Amygdala (tissue), 56 donors: Measurements from ENCODE around the gene STIM1.
"Not testable (repeated sequence)": the region's sequence is repeated elsewhere in the genome, so short reads cannot be mapped to it uniquely, and the experiment has no call there.

Experiments
- DNase-seq, 56 donors: peaks; one replicate each; lab custom pipeline; 2025; lab: John Stamatoyannopoulos, UW

STIM1 gene

DNA sequence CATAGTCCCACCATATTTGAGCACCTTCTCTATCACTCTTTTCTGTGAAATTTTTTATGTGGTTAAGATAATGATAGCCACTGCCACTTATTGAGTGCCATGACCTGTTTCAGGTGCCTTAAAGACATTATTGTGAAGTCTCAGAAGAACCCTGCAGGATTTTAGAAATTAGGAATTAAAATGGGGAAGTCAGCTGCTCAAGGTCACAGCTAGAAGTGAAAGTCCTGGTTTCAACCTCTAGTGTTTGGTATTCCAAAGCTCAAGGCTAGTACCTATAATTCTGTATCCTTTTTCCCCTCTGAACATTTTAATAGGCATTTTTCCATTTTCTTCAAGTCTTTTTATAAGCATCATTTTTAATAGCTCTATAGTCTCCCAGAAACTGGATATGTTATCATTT is 230.1 kb downstream of the STIM1 start:
- no peak for DNase-seq

- no peak for DNase-seq
Observed at GRCh38 chr11:4086575-4087353, 231.3 kb downstream of the STIM1 start.

DNA sequence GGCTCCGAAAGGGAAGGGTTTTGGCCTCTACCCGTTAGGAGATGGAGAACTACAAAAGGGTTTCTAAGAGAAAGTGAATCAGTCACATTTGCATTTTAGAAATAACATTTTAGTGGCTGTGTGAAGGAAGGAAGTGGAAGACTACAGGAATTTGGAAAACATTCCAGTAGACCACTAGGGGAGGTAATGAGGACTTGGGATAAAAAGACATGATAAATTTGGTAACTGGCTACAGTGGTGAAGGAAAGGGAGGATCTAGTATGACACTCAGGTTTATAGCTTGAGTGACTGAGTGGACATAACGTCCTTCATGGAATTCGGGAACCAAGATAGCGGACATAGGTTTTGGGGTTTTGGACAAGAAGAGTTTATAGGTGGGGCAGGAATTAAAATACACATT is 232.1 kb downstream of the STIM1 start:
- no peak for DNase-seq

GRCh38 chr11:4090258-4090657 is 234.8 kb downstream of the STIM1 start:
- DNase-seq: no peak

- no peak for DNase-seq
Observed at GRCh38 chr11:4092026-4092425, 236.6 kb downstream of the STIM1 start.

GRCh38 chr11:4093519-4094347 is 238.3 kb downstream of the STIM1 start:
- DNase-seq: peak in 5 of 56 donors; percentile 31 to 61 (median 52)

DNA sequence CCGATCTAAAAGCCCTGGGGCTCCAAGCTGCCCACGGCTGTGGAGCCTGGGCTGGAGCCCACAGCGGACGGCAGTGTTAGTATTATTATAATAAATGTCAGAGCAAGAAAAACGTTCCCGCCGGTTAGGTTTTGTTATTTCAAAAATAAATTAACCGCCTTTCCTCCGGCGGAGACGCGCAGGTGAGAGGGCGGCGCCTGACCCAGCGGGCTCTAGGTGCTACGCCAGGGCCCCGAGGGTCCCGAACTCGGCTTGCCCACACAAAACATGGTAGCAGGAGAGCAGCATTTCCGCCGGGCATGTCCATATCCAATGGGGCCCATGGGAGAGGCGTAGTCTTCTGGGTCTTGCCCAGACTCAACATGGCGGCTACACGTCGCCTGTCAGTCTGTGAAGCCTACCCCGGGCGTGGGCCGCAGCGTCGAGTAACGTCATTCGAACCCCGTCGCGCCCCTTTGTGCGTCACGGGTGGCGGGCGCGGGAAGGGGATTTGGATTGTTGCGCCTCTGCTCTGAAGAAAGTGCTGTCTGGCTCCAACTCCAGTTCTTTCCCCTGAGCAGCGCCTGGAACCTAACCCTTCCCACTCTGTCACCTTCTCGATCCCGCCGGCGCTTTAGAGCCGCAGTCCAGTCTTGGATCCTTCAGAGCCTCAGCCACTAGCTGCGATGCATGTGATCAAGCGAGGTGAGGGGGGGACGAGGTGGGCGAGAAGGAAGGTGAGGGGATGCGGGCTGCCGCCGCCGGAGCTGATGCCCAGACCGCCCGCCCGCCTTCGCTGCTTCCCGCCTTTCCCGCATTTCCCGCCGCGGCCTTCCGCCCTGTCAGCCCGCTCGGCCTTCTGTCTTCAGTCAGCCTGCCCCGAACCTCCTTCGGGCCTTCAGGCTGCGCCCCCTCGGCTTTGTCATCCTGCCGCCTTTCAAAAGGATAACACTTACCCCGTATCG is 239.2 kb downstream of the STIM1 start, which contains the start of gene RRM1:
Gene RRM1, plus strand, starts transcription at position 452 of the 944 bp plus-strand sequence. Its CDS starts 214 bp downstream, at position 666.
- DNase-seq: peak; percentile 76 to 98 (median 94)

DNA sequence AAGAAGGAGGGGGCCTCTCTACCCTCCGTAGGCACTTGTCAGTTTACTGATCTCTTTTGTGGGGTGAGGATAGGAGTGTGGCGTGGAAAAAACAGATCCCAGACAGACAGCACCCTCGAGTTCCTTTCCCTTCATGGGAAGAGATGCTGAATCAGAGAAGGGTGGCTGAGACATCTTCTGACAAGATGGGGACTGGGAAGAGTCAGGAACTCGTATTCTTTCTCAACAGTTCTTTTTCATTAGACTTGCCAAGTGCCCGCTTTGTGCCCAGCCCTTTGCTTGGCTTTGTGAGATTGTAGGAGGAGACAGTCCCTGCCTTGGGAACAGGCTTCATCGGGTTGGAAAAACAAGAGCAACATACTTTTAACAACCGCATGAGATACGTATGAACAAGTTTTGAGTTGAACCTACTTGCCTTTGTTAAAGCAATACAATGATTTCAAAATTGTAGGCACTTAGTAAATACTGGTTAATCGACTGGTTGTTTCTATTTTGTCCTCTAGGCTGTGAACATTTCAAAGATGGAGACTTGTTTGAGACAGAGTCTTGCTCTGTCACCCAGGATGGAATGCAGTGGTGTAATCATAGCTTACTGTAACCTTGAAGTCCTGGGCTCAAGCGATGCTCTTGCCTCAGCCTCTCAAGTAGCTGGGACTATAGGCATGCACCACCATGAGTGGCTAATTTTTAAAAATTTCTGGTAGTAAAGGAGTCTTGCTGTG is 240.2 kb downstream of the STIM1 start:
- no peak for DNase-seq

GRCh38 chr11:4098026-4098621 is 242.7 kb downstream of the STIM1 start:
- DNase-seq: no peak

DNA sequence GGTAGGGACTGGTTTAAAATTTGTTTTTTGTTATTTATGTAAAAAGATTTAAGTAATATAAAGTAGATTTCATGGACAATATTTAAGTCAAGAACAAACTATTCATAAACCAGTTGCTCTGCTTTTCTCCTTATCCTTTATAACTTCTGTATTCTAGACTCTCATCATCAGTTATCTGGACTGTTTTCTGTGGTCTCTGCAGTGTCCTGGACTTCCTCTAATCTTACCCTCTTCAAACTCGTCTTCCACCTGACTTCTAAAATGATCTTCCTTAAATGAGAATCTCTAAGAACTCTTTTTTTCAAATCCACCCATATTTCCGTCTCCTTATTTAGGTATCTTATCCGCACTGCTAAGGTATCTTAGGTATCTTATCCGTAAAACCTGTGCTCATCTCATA is 247.2 kb downstream of the STIM1 start:
- no peak for DNase-seq

- DNase-seq: no peak
Observed at GRCh38 chr11:4103269-4103668, 247.8 kb downstream of the STIM1 start.

DNA sequence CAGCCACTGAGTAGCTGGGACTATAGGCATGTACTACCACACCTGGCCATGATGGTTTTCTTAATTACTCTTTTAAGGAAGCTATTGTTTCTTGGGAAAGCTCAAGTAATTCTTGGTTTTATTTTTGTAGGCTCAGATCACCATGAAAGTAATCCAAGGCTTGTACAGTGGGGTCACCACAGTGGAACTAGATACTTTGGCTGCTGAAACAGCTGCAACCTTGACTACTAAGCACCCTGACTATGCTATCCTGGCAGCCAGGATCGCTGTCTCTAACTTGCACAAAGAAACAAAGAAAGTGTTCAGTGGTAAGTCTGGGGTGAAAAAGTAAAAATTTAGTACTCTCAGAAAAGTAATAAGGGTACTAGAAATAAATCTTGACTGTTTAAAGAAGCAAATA is 250.5 kb downstream of the STIM1 start:
- DNase-seq: no peak

DNA sequence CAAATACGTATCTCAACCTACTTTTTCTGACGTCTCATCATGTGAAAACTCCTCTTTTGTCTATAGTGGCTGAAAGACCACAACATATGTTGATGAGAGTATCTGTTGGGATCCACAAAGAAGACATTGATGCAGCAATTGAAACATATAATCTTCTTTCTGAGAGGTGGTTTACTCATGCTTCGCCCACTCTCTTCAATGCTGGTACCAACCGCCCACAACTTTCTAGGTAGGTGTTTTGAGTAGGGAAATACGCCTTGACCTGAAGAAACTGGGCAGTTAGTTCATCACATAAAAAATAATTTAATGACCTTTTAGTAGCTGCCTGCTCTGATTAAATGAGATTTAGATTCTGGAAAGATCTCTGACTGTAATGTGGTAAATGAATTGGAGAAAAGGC is 256.4 kb downstream of the STIM1 start:
- no peak for DNase-seq

GRCh38 chr11:4115128-4115527 is 259.7 kb downstream of the STIM1 start:
- DNase-seq: no peak

DNA sequence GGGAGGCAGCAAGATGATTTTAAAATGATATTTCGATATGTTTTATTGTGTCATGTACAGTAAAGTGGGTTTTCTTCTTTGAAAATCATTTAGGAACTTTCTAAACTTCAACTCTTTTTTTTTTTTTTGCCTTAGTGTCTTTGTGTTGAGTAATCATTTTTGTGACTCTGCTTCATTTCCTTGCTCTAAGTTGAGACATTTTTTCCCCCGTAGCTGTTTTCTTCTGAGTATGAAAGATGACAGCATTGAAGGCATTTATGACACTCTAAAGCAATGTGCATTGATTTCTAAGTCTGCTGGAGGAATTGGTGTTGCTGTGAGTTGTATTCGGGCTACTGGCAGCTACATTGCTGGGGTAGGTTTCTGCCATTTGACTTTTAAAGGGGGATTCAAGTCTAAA is 262.6 kb downstream of the STIM1 start:
- no peak for DNase-seq

DNA sequence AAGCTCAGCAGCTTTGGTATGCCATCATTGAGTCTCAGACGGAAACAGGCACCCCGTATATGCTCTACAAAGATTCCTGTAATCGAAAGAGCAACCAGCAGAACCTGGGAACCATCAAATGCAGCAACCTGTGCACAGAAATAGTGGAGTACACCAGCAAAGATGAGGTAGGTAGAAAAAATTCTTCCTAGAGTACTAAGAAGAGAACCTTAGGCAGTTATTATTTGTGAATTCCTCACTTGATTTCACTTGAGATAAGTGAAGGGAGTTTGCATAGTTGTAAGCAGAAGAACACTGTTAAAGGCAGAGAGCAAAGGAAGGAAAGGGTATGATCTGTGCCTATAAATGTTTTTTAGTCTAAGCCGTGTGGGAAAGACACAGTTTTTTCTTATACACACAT is 267.8 kb downstream of the STIM1 start:
- no peak for DNase-seq

DNA sequence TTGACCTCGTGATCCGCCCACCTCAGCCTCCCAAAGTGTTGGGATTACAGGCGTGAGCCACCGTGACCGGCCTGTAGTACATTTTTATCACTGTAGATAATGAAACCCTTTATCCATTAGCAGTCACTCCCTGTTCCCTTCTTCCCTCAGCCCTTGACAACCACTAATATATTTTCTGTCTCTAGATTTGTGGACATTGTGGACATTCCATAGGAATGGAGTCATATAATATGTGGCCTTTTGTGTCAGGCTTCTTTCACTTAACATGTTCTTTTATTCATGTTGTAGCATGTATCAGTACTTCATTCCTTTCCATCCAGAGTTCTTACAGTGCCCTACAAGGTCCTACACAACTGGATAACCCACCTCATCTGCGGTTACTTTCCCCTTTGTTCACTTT is 269.7 kb downstream of the STIM1 start:
- no peak for DNase-seq

DNA sequence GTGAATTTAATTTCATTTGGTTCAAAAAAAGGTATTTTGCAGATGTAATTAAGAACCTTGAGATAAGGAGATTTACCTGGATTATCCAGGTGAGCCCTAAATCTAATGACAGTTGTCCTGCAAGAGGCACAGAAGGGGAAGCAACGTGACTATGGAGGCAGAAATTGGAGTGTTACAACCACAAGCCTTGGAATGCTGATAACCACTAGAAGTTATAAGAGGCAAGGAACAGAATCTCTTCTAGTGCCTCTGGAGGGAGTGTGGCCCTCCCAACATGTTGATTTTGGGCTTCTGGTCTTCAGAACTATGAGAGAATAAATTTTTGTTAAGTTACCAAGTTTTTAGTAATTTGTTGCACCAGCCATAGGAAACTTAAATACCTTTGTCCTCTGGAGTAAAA is 271.9 kb downstream of the STIM1 start:
- DNase-seq: no peak

DNA sequence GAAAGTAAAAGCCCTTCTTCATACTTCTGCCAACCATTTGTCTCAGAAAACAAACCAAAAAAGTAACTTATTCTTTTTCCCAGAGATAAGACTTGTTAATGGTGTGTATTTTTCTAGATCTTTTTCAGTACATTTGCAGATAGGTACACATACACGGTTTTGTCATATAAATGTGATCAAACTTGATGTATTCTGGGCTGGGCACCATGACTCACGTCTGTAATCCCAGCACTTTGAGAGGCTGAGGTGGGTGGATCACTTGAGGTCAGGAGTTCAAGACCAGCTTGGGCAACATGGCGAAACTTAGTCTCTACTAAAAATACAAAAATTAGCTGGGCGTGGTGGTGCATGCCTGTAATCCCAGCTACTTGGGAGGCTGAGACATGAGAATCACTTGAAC is 274.8 kb downstream of the STIM1 start:
- not testable (repeated sequence) for DNase-seq

DNA sequence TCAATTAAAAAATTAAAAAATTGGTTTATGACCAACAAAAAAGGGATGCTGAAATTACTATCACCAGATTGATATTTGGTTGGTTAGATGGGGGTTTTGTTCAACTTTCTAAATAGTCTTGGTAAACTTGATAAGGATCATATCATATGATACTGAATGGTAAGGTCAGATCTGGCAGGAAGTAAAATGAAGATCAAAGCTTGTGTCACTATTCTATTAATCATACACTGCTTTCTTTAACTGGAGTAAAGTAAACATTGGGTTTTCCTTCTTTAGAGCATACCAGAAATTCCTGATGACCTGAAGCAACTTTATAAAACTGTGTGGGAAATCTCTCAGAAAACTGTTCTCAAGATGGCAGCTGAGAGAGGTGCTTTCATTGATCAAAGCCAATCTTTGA is 279.3 kb downstream of the STIM1 start:
- DNase-seq: no peak
